Stimulated activated CD8-positive, alpha-beta memory T cell treated with anti-CD3 and anti-CD28 coated beads, Interleukin-7, amount 100 ng/mL, for 1 hour (primary cell): ENCODE measurements around the gene VSTM2B.
A peak's percentile ranks its signal among the peaks of the same experiment; 100 is the strongest.

ENCODE experiments used
- DNase-seq, 2 donors: peaks; one replicate each; pipeline ENCODE4 v3.0.0-alpha.2; 2020; ENCODE audit warnings: low read depth in 2 of 2

The VSTM2B gene

GRCh38 chr19:29515706-29516357 lies 10.0 kb upstream of the VSTM2B start:
- DNase-seq, result no peak

GRCh38 chr19:29516358-29516725 lies 9.5 kb upstream of the VSTM2B start:
- DNase-seq, result no peak

GRCh38 chr19:29516821-29517395 lies 8.9 kb upstream of the VSTM2B start:
- DNase-seq, result no peak

- no peak for DNase-seq
These were observed 8.4 kb upstream of the VSTM2B start for GRCh38 chr19:29517412-29517811.

- no peak for DNase-seq
These were observed 7.8 kb upstream of the VSTM2B start for GRCh38 chr19:29517946-29518345.

- DNase-seq, result no peak
These were observed 6.6 kb upstream of the VSTM2B start for GRCh38 chr19:29519146-29519545.

GRCh38 chr19:29519931-29520330 lies 5.9 kb upstream of the VSTM2B start:
- no peak for DNase-seq

GRCh38 chr19:29520390-29520789 lies 5.4 kb upstream of the VSTM2B start:
- DNase-seq, result no peak

- DNase-seq, result no peak
These were observed 4.3 kb upstream of the VSTM2B start for GRCh38 chr19:29521291-29522075.

GRCh38 chr19:29523568-29523967 lies 2.2 kb upstream of the VSTM2B start:
- DNase-seq, result no peak

GRCh38 chr19:29524201-29524911 lies 1.4 kb upstream of the VSTM2B start:
- no peak for DNase-seq

- no peak for DNase-seq
These were observed 622 bp upstream of the VSTM2B start for GRCh38 chr19:29524912-29525831.

GRCh38 chr19:29526730-29527499 lies 1.1 kb downstream of the VSTM2B start:
- no peak for DNase-seq

- DNase-seq, result no peak
These were observed 1.9 kb downstream of the VSTM2B start for GRCh38 chr19:29527500-29528328.

- DNase-seq, result peak; percentile 13 to 19
These were observed 2.7 kb downstream of the VSTM2B start for GRCh38 chr19:29528350-29528945.

GRCh38 chr19:29528946-29529645 lies 3.3 kb downstream of the VSTM2B start:
- DNase-seq, result no peak

- DNase-seq, result no peak
These were observed 4.1 kb downstream of the VSTM2B start for GRCh38 chr19:29529646-29530539.
